Endothelial cell (in vitro differentiated cells): ENCODE measurements around the gene ATF7. TPM values are rescaled to one million over a fixed set of nuclear protein-coding genes. Genes with fewer than 3 reads are reported as not detected.
A peak's percentile ranks its signal among the peaks of the same experiment; 100 is the strongest.
"Not testable (repeated sequence)": the region's sequence is repeated elsewhere in the genome, so short reads cannot be mapped to it uniquely, and the experiment has no call there.

Experiments used
- DNase-seq: peaks from one replicate; pipeline ENCODE4 v3.0.0; 2021; ENCODE audit warnings: low spot score
- H3K27ac Mint-ChIP-seq: one replicate; pipeline ENCODE4 v1.8.0; 2021; ENCODE audit warnings: mixed read lengths, inconsistent platforms; ENCODE audit not compliant: unreplicated experiment
- H3K27me3 Mint-ChIP-seq: one replicate; pipeline ENCODE4 v1.8.0; 2021; ENCODE audit warnings: mild to moderate bottlenecking, moderate library complexity, mixed read lengths, inconsistent platforms; ENCODE audit not compliant: unreplicated experiment
- H3K36me3 Mint-ChIP-seq: one replicate; pipeline ENCODE4 v1.8.0; 2021; ENCODE audit warnings: mild to moderate bottlenecking, low read depth, mixed read lengths, inconsistent platforms; ENCODE audit not compliant: unreplicated experiment
- H3K4me1 Mint-ChIP-seq: one replicate; pipeline ENCODE4 v1.8.0; 2021; ENCODE audit warnings: mild to moderate bottlenecking, mixed read lengths, inconsistent platforms; ENCODE audit not compliant: unreplicated experiment
- H3K4me3 Mint-ChIP-seq: one replicate; pipeline ENCODE4 v1.8.0; 2021; ENCODE audit warnings: mild to moderate bottlenecking, mixed read lengths, inconsistent platforms; ENCODE audit not compliant: unreplicated experiment
- H3K9me3 Mint-ChIP-seq: one replicate; pipeline ENCODE4 v1.8.0; 2021; ENCODE audit warnings: mixed read lengths, inconsistent platforms; ENCODE audit not compliant: unreplicated experiment
- CTCF ChIP-seq: fragments of 200-600 bp; sonication (generic); IDR thresholded peaks from one replicate; pipeline ENCODE4 v1.5.0; 2021; ENCODE audit warnings: antibody characterized with exemption; ENCODE audit not compliant: unreplicated experiment
- total RNA-seq: library from RNA; stranded (reverse); fragmentation: NEBNext Ultra II Directional; extraction: Animal tissue kit (Norgen Biotek cat#: 25700); gene quantifications from one replicate; pipeline ENCODE4 v1.2.1, GENCODE V29; 2021; ENCODE audit not compliant: unreplicated experiment

The ATF7 gene
- total RNA-seq, 1 donor from 2014 or later = 63.3 TPM

DNA sequence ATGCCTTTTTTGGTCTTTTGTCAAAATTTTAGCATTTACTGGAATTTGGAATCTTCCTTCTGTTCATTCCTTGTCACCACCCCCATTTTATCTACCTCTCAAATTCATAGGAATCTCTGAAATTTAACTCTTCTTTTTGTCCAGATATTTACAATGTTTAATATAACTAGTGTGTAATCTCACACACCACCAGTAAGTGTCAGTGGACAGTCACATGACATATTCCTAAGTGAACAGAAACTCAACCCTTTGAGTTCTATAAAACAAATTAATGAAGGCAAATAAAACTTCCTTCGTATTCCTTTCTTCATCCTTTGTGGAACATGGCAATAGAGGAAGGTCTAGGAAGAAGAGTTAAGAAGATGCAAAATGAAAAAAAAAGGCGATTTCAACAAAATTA is 26.6 kb downstream of the ATF7 start:
- Mint-ChIP-seq H3K9me3 (no peaks in the 10 kb centered on the region), H3K27ac (peak overlapping the region; percentile 26), H3K36me3 (peaks cover 7% of the 10 kb centered on the region), H3K4me3 (peak overlapping the region; percentile 10), H3K27me3 (peaks cover 3% of the 10 kb centered on the region), H3K4me1 (peaks cover 74% of the 10 kb centered on the region)
- DNase-seq = no peak
- no peak for TF ChIP-seq CTCF

DNA sequence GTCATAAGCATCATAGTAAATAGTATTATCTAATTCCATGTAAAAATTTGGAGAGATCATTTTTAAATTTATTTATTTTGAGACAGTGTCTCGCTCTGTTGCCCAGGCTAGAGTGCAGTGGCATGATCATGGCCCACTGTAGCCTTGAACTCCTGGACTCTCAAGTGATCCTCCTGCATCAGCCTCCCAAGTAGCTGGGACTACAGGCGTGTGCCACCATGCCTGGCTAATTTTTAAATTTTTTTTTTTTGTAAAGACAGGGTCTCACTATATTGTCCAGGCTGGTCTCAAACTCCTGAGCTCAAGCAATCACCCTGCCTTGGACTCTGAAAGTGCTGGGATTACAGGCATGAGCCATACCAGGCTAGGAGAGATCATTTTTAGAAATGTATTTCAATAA is 27.2 kb downstream of the ATF7 start:
- DNase-seq, H3K9me3 Mint-ChIP-seq, H3K27ac Mint-ChIP-seq, H3K4me3 Mint-ChIP-seq, H3K36me3 Mint-ChIP-seq, H3K27me3 Mint-ChIP-seq: not testable (repeated sequence)
- H3K4me1 Mint-ChIP-seq = peaks cover 71% of the 10 kb centered on the region

GRCh38 chr12:53596920-53597363 is 29.2 kb downstream of the ATF7 start:
- no peak for DNase-seq
- TF ChIP-seq CTCF = no peak
- Mint-ChIP-seq H3K9me3 (no peaks in the 10 kb centered on the region), H3K4me1 (peaks cover 60% of the 10 kb centered on the region), H3K27me3 (peaks cover 3% of the 10 kb centered on the region), H3K36me3 (peaks cover 7% of the 10 kb centered on the region), H3K4me3 (no peak overlapping the region), H3K27ac (peak overlapping the region; percentile 52)

GRCh38 chr12:53594897-53595615 is 31.1 kb downstream of the ATF7 start:
- H3K27ac Mint-ChIP-seq = no peak overlapping the region
- no peak overlapping the region for H3K4me3 Mint-ChIP-seq

DNA sequence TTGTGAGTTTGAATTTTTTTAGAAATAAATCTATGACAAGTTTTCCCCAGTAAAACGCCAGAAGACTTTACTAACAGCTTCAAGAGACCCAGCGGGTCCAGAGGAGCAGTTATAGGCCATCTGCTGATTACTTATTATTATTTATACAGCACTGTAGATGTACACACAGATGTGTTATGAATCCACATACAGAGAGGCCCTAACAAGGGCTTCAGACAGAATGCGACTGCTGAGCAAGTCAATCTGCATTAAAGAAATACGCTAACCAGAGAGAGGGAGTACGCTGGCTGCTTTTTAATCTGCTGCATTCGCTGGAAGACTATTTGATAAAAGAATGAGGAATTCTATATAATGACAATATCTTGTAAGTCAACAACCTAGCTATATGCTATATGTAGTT is 32.5 kb downstream of the ATF7 start:
- H3K4me3 Mint-ChIP-seq = no peak overlapping the region
- H3K4me1 Mint-ChIP-seq = peaks cover 64% of the 10 kb centered on the region
- H3K9me3 Mint-ChIP-seq = no peaks in the 10 kb centered on the region
- H3K27me3 Mint-ChIP-seq = peaks cover 5% of the 10 kb centered on the region
- H3K36me3 Mint-ChIP-seq = peaks cover 11% of the 10 kb centered on the region
- no peak for TF ChIP-seq CTCF
- no peak for DNase-seq
- H3K27ac Mint-ChIP-seq = no peak overlapping the region

More at GRCh38 chr12:53594897-53595615, 31.1 kb downstream of the ATF7 start:
- Mint-ChIP-seq H3K9me3 (no peaks in the 10 kb centered on the region), H3K27me3 (peaks cover 5% of the 10 kb centered on the region), H3K36me3 (peaks cover 11% of the 10 kb centered on the region), H3K4me1 (peaks cover 63% of the 10 kb centered on the region)
- DNase-seq = no peak
- no peak for TF ChIP-seq CTCF
